WTC11 (cell line): ENCODE data around the gene COBLL1. TPM values are rescaled to one million over a fixed set of nuclear protein-coding genes. Genes with fewer than 3 reads are reported as not detected.

Source experiments
- ATAC-seq: fragments of 200-7000 bp; cut with Tn5 transposase; 2 replicates; pipeline ENCODE4 v1.10.0; 2021; ENCODE audit warnings: mild to moderate bottlenecking, moderate library complexity
- CTCF ChIA-PET: fragments of 300-600 bp; sonication (Branson Sonifier 250); formaldehyde crosslinking; loops from one replicate; lab custom pipeline; 2021; ENCODE audit warnings: antibody characterized with exemption; lab: Charles Lee
- POLR2A ChIA-PET: fragments of 350-600 bp; sonication (Branson Sonifier 250); formaldehyde crosslinking; loops from one replicate; lab custom pipeline; 2021; ENCODE audit warnings: antibody characterized with exemption; lab: Charles Lee
- DNase-seq: peaks from one replicate; pipeline ENCODE4 v3.0.0; 2021; ENCODE audit warnings: low spot score
- H3K27ac Mint-ChIP-seq: 2 replicates; pipeline ENCODE4 v1.8.0; 2021; ENCODE audit warnings: mixed read lengths
- H3K27me3 Mint-ChIP-seq: 2 replicates; pipeline ENCODE4 v1.8.0; 2021; ENCODE audit warnings: low read depth, mild to moderate bottlenecking, moderate library complexity, mixed read lengths
- H3K36me3 Mint-ChIP-seq: 2 replicates; pipeline ENCODE4 v1.8.0; 2021; ENCODE audit warnings: mixed read lengths
- H3K4me1 Mint-ChIP-seq: 2 replicates; pipeline ENCODE4 v1.8.0; 2022; ENCODE audit warnings: mixed read lengths
- H3K4me3 Mint-ChIP-seq: 2 replicates; pipeline ENCODE4 v1.8.0; 2021; ENCODE audit warnings: mild to moderate bottlenecking, moderate library complexity, mixed read lengths
- H3K9me3 Mint-ChIP-seq: 2 replicates; pipeline ENCODE4 v1.8.0; 2021; ENCODE audit warnings: mixed read lengths
- ATF2 ChIP-seq: sonication (generic); formaldehyde crosslinking; IDR thresholded peaks from 2 replicates; pipeline ENCODE4 v1.8.1; 2022; ENCODE audit warnings: low read depth, missing genetic modification reagents, borderline replicate concordance
- GRHL2 ChIP-seq: fragments of 250-450 bp; sonication (Bioruptor Pico); IDR thresholded peaks from 2 replicates; pipeline ENCODE4 v1.8.0; 2022; ENCODE audit warnings: mild to moderate bottlenecking, moderate library complexity; ENCODE audit not compliant: insufficient replicate concordance, severe bottlenecking
- NFE2L1 ChIP-seq: sonication (generic); formaldehyde crosslinking; IDR thresholded peaks from 2 replicates; pipeline ENCODE4 v1.8.1; 2023; ENCODE audit warnings: missing genetic modification reagents
- NR2C2 ChIP-seq: sonication (generic); formaldehyde crosslinking; IDR thresholded peaks from 2 replicates; pipeline ENCODE4 v1.8.0; 2022; ENCODE audit warnings: mild to moderate bottlenecking, missing genetic modification reagents
- OVOL2 ChIP-seq: fragments of 250-450 bp; sonication (Bioruptor Pico); IDR thresholded peaks from 2 replicates; pipeline ENCODE4 v1.9.0; 2021; ENCODE audit warnings: mild to moderate bottlenecking, borderline replicate concordance
- TEAD1 ChIP-seq: sonication (generic); formaldehyde crosslinking; IDR thresholded peaks from 2 replicates; pipeline ENCODE4 v1.8.0; 2022; ENCODE audit warnings: mild to moderate bottlenecking, missing genetic modification reagents
- TP53 ChIP-seq: sonication (generic); formaldehyde crosslinking; IDR thresholded peaks from 2 replicates; pipeline ENCODE4 v1.8.1; 2023; ENCODE audit warnings: mild to moderate bottlenecking, missing genetic modification reagents
- USF2 ChIP-seq: sonication (generic); formaldehyde crosslinking; IDR thresholded peaks from 2 replicates; pipeline ENCODE4 v1.8.1; 2023; ENCODE audit warnings: mild to moderate bottlenecking, missing genetic modification reagents, moderate library complexity
- ZNF232 ChIP-seq: sonication (generic); formaldehyde crosslinking; IDR thresholded peaks from 2 replicates; pipeline ENCODE4 v1.8.0; 2022; ENCODE audit warnings: mild to moderate bottlenecking, missing genetic modification reagents
- ZNF425 ChIP-seq: fragments of 250-450 bp; sonication (Bioruptor Pico); conservative IDR thresholded peaks from 2 replicates; pipeline ENCODE4 v1.9.0; 2021; ENCODE audit warnings: mild to moderate bottlenecking
- total RNA-seq: library from RNA; stranded (reverse); gene quantifications from 3 replicates; pipeline ENCODE4 v1.2.3, GENCODE V29; 2021
- TF ChIP-seq, protein P1 (sequence below): sonication (generic); formaldehyde crosslinking; IDR thresholded peaks from 2 replicates; pipeline ENCODE4 v1.8.0; 2022; ENCODE audit warnings: mild to moderate bottlenecking, missing genetic modification reagents
- TF ChIP-seq, protein P2 (sequence below): sonication (generic); formaldehyde crosslinking; IDR thresholded peaks from 2 replicates; pipeline ENCODE4 v1.8.1; 2023; ENCODE audit warnings: mild to moderate bottlenecking, missing genetic modification reagents, borderline replicate concordance
- TF ChIP-seq, protein P3 (sequence below): sonication (generic); formaldehyde crosslinking; IDR thresholded peaks from 2 replicates; pipeline ENCODE4 v1.8.0; 2022; ENCODE audit warnings: missing genetic modification reagents

COBLL1 gene
- total RNA-seq, 1 experiment from 2014 or later = 5.8 TPM

- POLR2A ChIA-PET = no interaction called here
- no peaks in the 10 kb centered on the region for H3K4me1 Mint-ChIP-seq
- no peak overlapping the region for H3K27ac Mint-ChIP-seq
- no peaks in the 10 kb centered on the region for H3K36me3 Mint-ChIP-seq
- H3K9me3 Mint-ChIP-seq = no peaks in the 10 kb centered on the region
- DNase-seq (no peak), ATAC-seq (no peak)
- CTCF ChIA-PET = no interaction called here
- no peaks in the 10 kb centered on the region for H3K27me3 Mint-ChIP-seq
- TF ChIP-seq OVOL2 (CRISPR knock-in tag) = no peak
- TF ChIP-seq NR2C2 (CRISPR knock-in tag) = no peak
- TF ChIP-seq, protein P1, sequence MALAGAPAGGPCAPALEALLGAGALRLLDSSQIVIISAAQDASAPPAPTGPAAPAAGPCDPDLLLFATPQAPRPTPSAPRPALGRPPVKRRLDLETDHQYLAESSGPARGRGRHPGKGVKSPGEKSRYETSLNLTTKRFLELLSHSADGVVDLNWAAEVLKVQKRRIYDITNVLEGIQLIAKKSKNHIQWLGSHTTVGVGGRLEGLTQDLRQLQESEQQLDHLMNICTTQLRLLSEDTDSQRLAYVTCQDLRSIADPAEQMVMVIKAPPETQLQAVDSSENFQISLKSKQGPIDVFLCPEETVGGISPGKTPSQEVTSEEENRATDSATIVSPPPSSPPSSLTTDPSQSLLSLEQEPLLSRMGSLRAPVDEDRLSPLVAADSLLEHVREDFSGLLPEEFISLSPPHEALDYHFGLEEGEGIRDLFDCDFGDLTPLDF = no peak
- TF ChIP-seq ATF2 = no peak
- TF ChIP-seq GRHL2 (CRISPR knock-in tag) = no peak
- TF ChIP-seq, protein P2, sequence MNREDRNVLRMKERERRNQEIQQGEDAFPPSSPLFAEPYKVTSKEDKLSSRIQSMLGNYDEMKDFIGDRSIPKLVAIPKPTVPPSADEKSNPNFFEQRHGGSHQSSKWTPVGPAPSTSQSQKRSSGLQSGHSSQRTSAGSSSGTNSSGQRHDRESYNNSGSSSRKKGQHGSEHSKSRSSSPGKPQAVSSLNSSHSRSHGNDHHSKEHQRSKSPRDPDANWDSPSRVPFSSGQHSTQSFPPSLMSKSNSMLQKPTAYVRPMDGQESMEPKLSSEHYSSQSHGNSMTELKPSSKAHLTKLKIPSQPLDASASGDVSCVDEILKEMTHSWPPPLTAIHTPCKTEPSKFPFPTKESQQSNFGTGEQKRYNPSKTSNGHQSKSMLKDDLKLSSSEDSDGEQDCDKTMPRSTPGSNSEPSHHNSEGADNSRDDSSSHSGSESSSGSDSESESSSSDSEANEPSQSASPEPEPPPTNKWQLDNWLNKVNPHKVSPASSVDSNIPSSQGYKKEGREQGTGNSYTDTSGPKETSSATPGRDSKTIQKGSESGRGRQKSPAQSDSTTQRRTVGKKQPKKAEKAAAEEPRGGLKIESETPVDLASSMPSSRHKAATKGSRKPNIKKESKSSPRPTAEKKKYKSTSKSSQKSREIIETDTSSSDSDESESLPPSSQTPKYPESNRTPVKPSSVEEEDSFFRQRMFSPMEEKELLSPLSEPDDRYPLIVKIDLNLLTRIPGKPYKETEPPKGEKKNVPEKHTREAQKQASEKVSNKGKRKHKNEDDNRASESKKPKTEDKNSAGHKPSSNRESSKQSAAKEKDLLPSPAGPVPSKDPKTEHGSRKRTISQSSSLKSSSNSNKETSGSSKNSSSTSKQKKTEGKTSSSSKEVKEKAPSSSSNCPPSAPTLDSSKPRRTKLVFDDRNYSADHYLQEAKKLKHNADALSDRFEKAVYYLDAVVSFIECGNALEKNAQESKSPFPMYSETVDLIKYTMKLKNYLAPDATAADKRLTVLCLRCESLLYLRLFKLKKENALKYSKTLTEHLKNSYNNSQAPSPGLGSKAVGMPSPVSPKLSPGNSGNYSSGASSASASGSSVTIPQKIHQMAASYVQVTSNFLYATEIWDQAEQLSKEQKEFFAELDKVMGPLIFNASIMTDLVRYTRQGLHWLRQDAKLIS (CRISPR knock-in tag) = no peak
- TF ChIP-seq, protein P3, sequence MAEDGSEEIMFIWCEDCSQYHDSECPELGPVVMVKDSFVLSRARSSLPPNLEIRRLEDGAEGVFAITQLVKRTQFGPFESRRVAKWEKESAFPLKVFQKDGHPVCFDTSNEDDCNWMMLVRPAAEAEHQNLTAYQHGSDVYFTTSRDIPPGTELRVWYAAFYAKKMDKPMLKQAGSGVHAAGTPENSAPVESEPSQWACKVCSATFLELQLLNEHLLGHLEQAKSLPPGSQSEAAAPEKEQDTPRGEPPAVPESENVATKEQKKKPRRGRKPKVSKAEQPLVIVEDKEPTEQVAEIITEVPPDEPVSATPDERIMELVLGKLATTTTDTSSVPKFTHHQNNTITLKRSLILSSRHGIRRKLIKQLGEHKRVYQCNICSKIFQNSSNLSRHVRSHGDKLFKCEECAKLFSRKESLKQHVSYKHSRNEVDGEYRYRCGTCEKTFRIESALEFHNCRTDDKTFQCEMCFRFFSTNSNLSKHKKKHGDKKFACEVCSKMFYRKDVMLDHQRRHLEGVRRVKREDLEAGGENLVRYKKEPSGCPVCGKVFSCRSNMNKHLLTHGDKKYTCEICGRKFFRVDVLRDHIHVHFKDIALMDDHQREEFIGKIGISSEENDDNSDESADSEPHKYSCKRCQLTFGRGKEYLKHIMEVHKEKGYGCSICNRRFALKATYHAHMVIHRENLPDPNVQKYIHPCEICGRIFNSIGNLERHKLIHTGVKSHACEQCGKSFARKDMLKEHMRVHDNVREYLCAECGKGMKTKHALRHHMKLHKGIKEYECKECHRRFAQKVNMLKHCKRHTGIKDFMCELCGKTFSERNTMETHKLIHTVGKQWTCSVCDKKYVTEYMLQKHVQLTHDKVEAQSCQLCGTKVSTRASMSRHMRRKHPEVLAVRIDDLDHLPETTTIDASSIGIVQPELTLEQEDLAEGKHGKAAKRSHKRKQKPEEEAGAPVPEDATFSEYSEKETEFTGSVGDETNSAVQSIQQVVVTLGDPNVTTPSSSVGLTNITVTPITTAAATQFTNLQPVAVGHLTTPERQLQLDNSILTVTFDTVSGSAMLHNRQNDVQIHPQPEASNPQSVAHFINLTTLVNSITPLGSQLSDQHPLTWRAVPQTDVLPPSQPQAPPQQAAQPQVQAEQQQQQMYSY (CRISPR knock-in tag) = no peak
- TF ChIP-seq ZNF425 (CRISPR knock-in tag) = no peak
- TF ChIP-seq USF2 (CRISPR knock-in tag) = no peak
- TF ChIP-seq TEAD1 (CRISPR knock-in tag) = no peak
- TF ChIP-seq ZNF232 = no peak
- no peak for TF ChIP-seq TP53 (CRISPR knock-in tag)
- TF ChIP-seq NFE2L1 (CRISPR knock-in tag) = no peak
- no peak overlapping the region for H3K4me3 Mint-ChIP-seq
These were observed 26.4 kb downstream of the COBLL1 start for GRCh38 chr2:164815071-164815793.
